ENCODE measurements around the gene MYO18A. TPM values are rescaled to one million over a fixed set of nuclear protein-coding genes. Genes with fewer than 3 reads are reported as not detected.

MYO18A gene
- total RNA-seq, 1 experiment from 2014 or later = 24.0 TPM

- ChIA-PET POLR2A (interaction anchor here (1.6 kb wide), 1 partner anchor 10 kb away, joined by 4 read pairs; no protein-coding TSS in a partner anchor), CTCF (no interaction called here)
- no peak for TF ChIP-seq CTCF (IDR thresholded peaks at IDR 0.05; ENCODE audit: unreplicated experiment)
- BruUV-seq (replicated peaks) = no TSS peak
- Mint-ChIP-seq H3K4me1 (ENCODE audit: insufficient read depth, unreplicated experiment) (peaks cover 3% of the 10 kb centered on the region), H3K36me3 (ENCODE audit: insufficient read depth, unreplicated experiment) (no peaks in the 10 kb centered on the region), H3K4me3 (ENCODE audit: unreplicated experiment) (no peak overlapping the region), H3K27me3 (ENCODE audit: insufficient read depth, unreplicated experiment) (peaks cover 6% of the 10 kb centered on the region), H3K27ac (ENCODE audit: low read depth, unreplicated experiment) (no peak overlapping the region), H3K9me3 (ENCODE audit: unreplicated experiment) (peaks cover 16% of the 10 kb centered on the region)
- no peak for DNase-seq (ENCODE audit: unreplicated experiment)
- intact Hi-C loops (cut with micrococcal nuclease) = no loop called here
Observed at GRCh38 chr17:29037739-29038084, 142.5 kb downstream of the MYO18A start.

DNA sequence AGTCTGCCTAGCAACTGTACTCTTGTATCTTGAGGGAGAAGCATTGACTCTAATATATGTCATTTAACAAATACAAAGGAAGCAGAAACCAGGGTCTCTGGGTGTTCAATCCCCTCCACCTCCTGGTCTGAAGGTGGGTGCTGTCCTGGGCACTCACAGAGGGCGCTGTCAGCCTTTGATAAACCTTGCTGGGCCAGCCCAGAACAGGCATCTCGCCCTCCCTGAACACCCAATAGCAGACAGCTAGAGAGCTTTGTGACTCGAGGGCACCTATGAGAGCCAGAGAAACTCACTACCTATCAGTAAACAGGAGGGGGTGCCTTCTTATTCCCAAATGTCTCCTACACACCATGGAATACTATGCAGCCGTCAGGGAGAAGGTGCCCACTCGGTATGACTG, 143.6 kb downstream of the MYO18A start:
- BruUV-seq (replicated peaks) = no TSS peak
- no peak overlapping the region for H3K27ac Mint-ChIP-seq (ENCODE audit: low read depth, unreplicated experiment)
- ChIA-PET CTCF (no interaction called here), POLR2A (no interaction called here)
- no peak for DNase-seq (ENCODE audit: unreplicated experiment)
- H3K36me3 Mint-ChIP-seq (ENCODE audit: insufficient read depth, unreplicated experiment) = no peaks in the 10 kb centered on the region
- H3K27me3 Mint-ChIP-seq (ENCODE audit: insufficient read depth, unreplicated experiment) = peaks cover 18% of the 10 kb centered on the region
- TF ChIP-seq CTCF (IDR thresholded peaks at IDR 0.05; ENCODE audit: unreplicated experiment) = no peak
- H3K9me3 Mint-ChIP-seq (ENCODE audit: unreplicated experiment) = peaks cover 16% of the 10 kb centered on the region
- no peak overlapping the region for H3K4me3 Mint-ChIP-seq (ENCODE audit: unreplicated experiment)
- H3K4me1 Mint-ChIP-seq (ENCODE audit: insufficient read depth, unreplicated experiment) = no peaks in the 10 kb centered on the region
- intact Hi-C loops (cut with micrococcal nuclease) = no loop called here

GRCh38 chr17:29034510-29034909, 145.7 kb downstream of the MYO18A start:
- DNase-seq (ENCODE audit: unreplicated experiment) = no peak
- BruUV-seq (replicated peaks) = no TSS peak
- Mint-ChIP-seq H3K4me3 (ENCODE audit: unreplicated experiment) (no peak overlapping the region), H3K4me1 (ENCODE audit: insufficient read depth, unreplicated experiment) (no peaks in the 10 kb centered on the region), H3K27ac (ENCODE audit: low read depth, unreplicated experiment) (no peak overlapping the region), H3K36me3 (ENCODE audit: insufficient read depth, unreplicated experiment) (no peaks in the 10 kb centered on the region), H3K27me3 (ENCODE audit: insufficient read depth, unreplicated experiment) (peaks cover 38% of the 10 kb centered on the region), H3K9me3 (ENCODE audit: unreplicated experiment) (peaks cover 16% of the 10 kb centered on the region)
- no peak for TF ChIP-seq CTCF (IDR thresholded peaks at IDR 0.05; ENCODE audit: unreplicated experiment)
- intact Hi-C loops (cut with micrococcal nuclease) = no loop called here
- CTCF ChIA-PET = interaction anchor here (0.6 to 1.9 kb wide), 2 partner anchors 21 to 82 kb away, joined by 3 to 11 read pairs; no protein-coding TSS in a partner anchor
- POLR2A ChIA-PET = interaction anchor here (0.6 kb wide), 1 partner anchor 78 kb away, joined by 3 read pairs; no protein-coding TSS in a partner anchor

DNA sequence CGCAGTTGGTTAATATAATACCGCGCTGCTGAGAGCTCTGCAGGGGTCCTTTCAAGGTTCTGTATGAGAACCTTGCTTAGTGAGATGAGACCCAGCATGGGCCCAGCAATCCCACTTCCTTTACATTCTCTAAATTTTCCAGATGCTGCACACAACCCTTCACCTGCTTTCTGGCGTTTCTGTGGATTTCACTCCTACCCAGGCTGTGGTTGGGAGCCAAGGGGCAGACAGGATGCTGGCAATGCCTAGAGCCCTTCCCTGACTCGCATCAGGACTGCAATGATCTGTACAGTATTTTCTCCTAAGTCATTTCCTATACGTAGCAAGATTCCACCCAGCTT, 147.4 kb downstream of the MYO18A start:
- no peaks in the 10 kb centered on the region for H3K36me3 Mint-ChIP-seq (ENCODE audit: insufficient read depth, unreplicated experiment)
- no peak overlapping the region for H3K4me3 Mint-ChIP-seq (ENCODE audit: unreplicated experiment)
- ChIA-PET CTCF (interaction anchor here (0.7 kb wide), 1 partner anchor 91 kb away, joined by 3 read pairs; no protein-coding TSS in a partner anchor), POLR2A (no interaction called here)
- H3K27me3 Mint-ChIP-seq (ENCODE audit: insufficient read depth, unreplicated experiment) = peaks cover 54% of the 10 kb centered on the region
- no peaks in the 10 kb centered on the region for H3K4me1 Mint-ChIP-seq (ENCODE audit: insufficient read depth, unreplicated experiment)
- H3K9me3 Mint-ChIP-seq (ENCODE audit: unreplicated experiment) = peaks cover 16% of the 10 kb centered on the region
- DNase-seq (ENCODE audit: unreplicated experiment) = no peak
- no peak overlapping the region for H3K27ac Mint-ChIP-seq (ENCODE audit: low read depth, unreplicated experiment)
- BruUV-seq (replicated peaks) = no TSS peak
- TF ChIP-seq CTCF (IDR thresholded peaks at IDR 0.05; ENCODE audit: unreplicated experiment) = no peak
- intact Hi-C loops (cut with micrococcal nuclease) = no loop called here

Measured in MCF 10A (cell line).